Psoas muscle (tissue), 8 donors: ENCODE data around the gene FBXO8. TPM values are rescaled to one million over a fixed set of nuclear protein-coding genes. Genes with fewer than 3 reads are reported as not detected.

Experiments
- ATAC-seq, 4 donors: fragments of 200-7000 bp; cut with Tn5 transposase; one replicate each; pipeline ENCODE4 v1.9.1; 2020; ENCODE audit warnings: moderate library complexity in 3 of 4, mild to moderate bottlenecking in 2 of 4
- DNase-seq, 2 donors: peaks; one replicate each; pipeline ENCODE4 v3.0.0-alpha.2; 2020
- H3K27ac ChIP-seq: fragments of 200-600 bp; one replicate; pipeline ENCODE4 v1.8.0; 2022
- H3K27me3 ChIP-seq, 3 donors: fragments of 200-600 bp in 1 of 3; one replicate each; pipeline versions ENCODE4 v1.6.1 to v1.8.0; 2013 to 2022; ENCODE audit warnings: low read length in 2 of 3, mild to moderate bottlenecking in 2 of 3, moderate library complexity in 1 of 3; ENCODE audit not compliant: insufficient read depth in 3 of 3
- H3K36me3 ChIP-seq, 2 donors: fragments of 200-600 bp in 1 of 2; one replicate each; pipeline versions ENCODE4 v1.6.1 to v1.8.0; 2013 to 2022; ENCODE audit warnings: low read depth in 1 of 2, mild to moderate bottlenecking in 1 of 2, moderate library complexity in 1 of 2; ENCODE audit not compliant: insufficient read depth in 1 of 2
- H3K4me1 ChIP-seq: fragments of 200-600 bp; one replicate; pipeline ENCODE4 v1.8.0; 2022
- H3K4me3 ChIP-seq: fragments of 200-600 bp; one replicate; pipeline ENCODE4 v1.8.0; 2022; ENCODE audit warnings: mild to moderate bottlenecking
- H3K9me3 ChIP-seq: fragments of 200-600 bp; one replicate; pipeline ENCODE4 v1.8.0; 2022
- CTCF ChIP-seq: fragments of 200-600 bp; IDR thresholded peaks from one replicate; pipeline ENCODE4 v1.8.0; 2022; ENCODE audit warnings: antibody characterized with exemption
- WGBS, 3 donors: extraction: QIAGEN DNeasy Blood & Tissue Kit; methylation state at CpG; one replicate each; pipeline versions ENCODE4 v1.1.6 to v1.1.7; 2013; 5-methylcytosine and 5-hydroxymethylcytosine counted together
- intact Hi-C, 2 donors: fragments of 100-400 bp; cut with DNase I; formaldehyde crosslinking; loops; one replicate each; pipeline versions ENCODE4 v1.11.0 to v1.14.2; 2022
- polyA plus RNA-seq, 3 donors: library from polyadenylated mRNA; stranded (reverse); fragments of 200-250 nt; gene quantifications; one replicate each; pipeline ENCODE4 v1.2.3, GENCODE V29; 2013
- total RNA-seq, 4 donors: library from RNA; stranded (reverse); fragmentation: NEBNext Ultra II Directional in 2 of 4; extraction: Animal tissue kit (Norgen Biotek cat#: 25700) in 2 of 4; gene quantifications; one replicate each; pipeline versions ENCODE4 v1.2.1 to v1.2.4, GENCODE V29; 2021 to 2023
- donor health status: healthy with polysubstance abuse.
- donor health status: DM: no; HTN: no; CAD: no; lungs with moderate emphysema.
- donor health status: Bipolar disorder and iron deficiency.
- donor health status: healthy.
- donor health status: DM: yes; HTN: yes; CAD: no.
- donor health status: DM: no; HTN: no; CAD: no.
- donor health status: DM: no; HTN: no; CAD: no.
- donor health status: DM: yes; HTN: yes; CAD: no.

Gene FBXO8
- total and polyA plus RNA-seq, 7 donors: 7.2 to 21.4 (median 10.2) TPM

GRCh38 chr4:174292473-174292872, 9.0 kb upstream of the FBXO8 start:
- DNase-seq (no peak), ATAC-seq (no peak)
- intact Hi-C loops: no loop called here
- WGBS, 3 donors: 97 to 100% (median 99%) methylated on average over 2 of the region's 2 CpGs
- H3K4me1 ChIP-seq: no peaks in the 10 kb centered on the region
- H3K27ac ChIP-seq: no peak overlapping the region
- no peak for TF ChIP-seq CTCF
- H3K36me3 ChIP-seq: no peaks in the 10 kb centered on the region
- peaks cover 20% of the 10 kb centered on the region for H3K9me3 ChIP-seq
- H3K27me3 ChIP-seq: no peaks in the 10 kb centered on the region
- no peak overlapping the region for H3K4me3 ChIP-seq

GRCh38 chr4:174286870-174287269, 3.4 kb upstream of the FBXO8 start:
- no peak for DNase-seq
- no peak overlapping the region for H3K27ac ChIP-seq
- H3K36me3 ChIP-seq: no peaks in the 10 kb centered on the region
- H3K27me3 ChIP-seq: no peaks in the 10 kb centered on the region
- H3K4me1 ChIP-seq: peaks cover 28% of the 10 kb centered on the region
- 85 to 96% (median 90%) methylated on average over 3 of the region's 3 CpGs for WGBS, 3 donors
- peaks cover 2% of the 10 kb centered on the region for H3K9me3 ChIP-seq
- H3K4me3 ChIP-seq: no peak overlapping the region
- intact Hi-C loops: no loop called here
- ATAC-seq: no peak
- TF ChIP-seq CTCF: no peak

- Histone ChIP-seq H3K36me3 (no peaks in the 10 kb centered on the region), H3K27me3 (no peaks in the 10 kb centered on the region), H3K27ac (peak overlapping the region; percentile 100), H3K9me3 (no peaks in the 10 kb centered on the region), H3K4me3 (peak overlapping the region; percentile 94), H3K4me1 (peaks cover 43% of the 10 kb centered on the region)
- 11 to 13% (median 11%) methylated on average over 6 of the region's 6 CpGs for WGBS, 3 donors
- TF ChIP-seq CTCF: no peak
- ATAC-seq (no peak), DNase-seq (no peak)
- intact Hi-C loops: no loop called here
These were observed 1.0 kb upstream of the FBXO8 start for GRCh38 chr4:174284487-174284886.

GRCh38 chr4:174282836-174283506, 496 bp downstream of the FBXO8 start:
- Histone ChIP-seq H3K4me1 (peaks cover 46% of the 10 kb centered on the region), H3K27me3 (no peaks in the 10 kb centered on the region), H3K9me3 (no peaks in the 10 kb centered on the region), H3K4me3 (peak overlapping the region; percentile 94), H3K36me3 (no peaks in the 10 kb centered on the region), H3K27ac (peak overlapping the region; percentile 100)
- intact Hi-C loops: no loop called here
- DNase-seq: peak; percentile 71 to 83
- ATAC-seq: peak; percentile 97 to 98 (median 98)
- WGBS, 3 donors: 0 to 1% (median 0%) methylated on average over 22 of the region's 22 CpGs
- no peak for TF ChIP-seq CTCF

GRCh38 chr4:174281901-174282300, 1.6 kb downstream of the FBXO8 start:
- H3K27ac ChIP-seq: peak overlapping the region; percentile 100
- H3K36me3 ChIP-seq: no peaks in the 10 kb centered on the region
- H3K27me3 ChIP-seq: no peaks in the 10 kb centered on the region
- ATAC-seq: no peak
- DNase-seq: no peak
- peak overlapping the region; percentile 94 for H3K4me3 ChIP-seq
- no peak for TF ChIP-seq CTCF
- H3K4me1 ChIP-seq: peaks cover 47% of the 10 kb centered on the region
- H3K9me3 ChIP-seq: no peaks in the 10 kb centered on the region
- intact Hi-C loops: no loop called here
